Measurements from ENCODE around the gene MTX3.

DNA sequence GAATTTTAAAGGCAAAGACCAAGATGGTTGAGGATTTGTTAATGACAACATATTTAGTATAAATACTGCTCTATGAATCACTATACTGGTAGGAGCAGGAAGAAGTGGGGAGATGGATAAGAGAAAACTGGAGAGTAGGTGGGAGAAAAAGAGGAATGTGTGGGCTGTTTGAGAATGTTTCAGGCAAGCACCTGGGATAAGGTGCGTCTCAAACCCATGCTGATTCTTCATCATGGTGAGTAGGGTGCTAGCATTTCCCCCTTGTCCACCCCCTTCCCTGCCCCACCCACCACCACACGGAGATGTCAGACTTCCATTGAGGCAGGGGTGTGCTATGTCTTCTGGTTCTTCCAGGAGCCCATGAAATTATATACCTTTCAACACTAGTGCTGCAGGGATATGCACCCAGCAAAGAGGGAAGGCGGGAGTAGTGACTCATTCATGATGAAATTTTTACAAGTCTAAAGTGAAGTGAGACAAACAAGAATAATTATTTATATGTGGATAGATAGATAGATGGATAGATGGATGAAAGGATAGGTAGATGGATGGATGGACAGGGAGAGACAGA lies 54.3 kb downstream of the MTX3 start:
- no peak for TF ChIP-seq CTCF (IDR thresholded peaks at IDR 0.05 in 2 of 3, conservative IDR thresholded peaks at IDR 0.05 in 1 of 3; ENCODE audit: borderline replicate concordance in 1 of 3, insufficient read depth in 1 of 3, low read depth in 2 of 3, low read length in 2 of 3)
- TF ChIP-seq EZH2 (IDR thresholded peaks at IDR 0.05) = no peak
- TF ChIP-seq ZNF274 (IDR thresholded peaks at IDR 0.05; ENCODE audit: low read depth, low read length) = no peak
- no peak for TF ChIP-seq ZFX (IDR thresholded peaks at IDR 0.05)
- no peak for TF ChIP-seq RAD21 (IDR thresholded peaks at IDR 0.05; ENCODE audit: low read depth)
- no peak for TF ChIP-seq POLR2AphosphoS5 (IDR thresholded peaks at IDR 0.05; ENCODE audit: low read depth, low read length)
- TF ChIP-seq JUND (IDR thresholded peaks at IDR 0.05) = no peak
- no peak for TF ChIP-seq MAX (IDR thresholded peaks at IDR 0.05)
- TF ChIP-seq POLR2A (IDR thresholded peaks at IDR 0.05; ENCODE audit: borderline replicate concordance, extremely low read depth, insufficient read depth, insufficient read length) = no peak
- TF ChIP-seq EZH2phosphoT487 (IDR thresholded peaks at IDR 0.05; ENCODE audit: borderline replicate concordance) = no peak
- TF ChIP-seq EGR1 (IDR thresholded peaks at IDR 0.05; ENCODE audit: low read depth) = no peak
- TF ChIP-seq FOSL1 (IDR thresholded peaks at IDR 0.05; ENCODE audit: low read depth) = no peak
- TF ChIP-seq, protein P1, sequence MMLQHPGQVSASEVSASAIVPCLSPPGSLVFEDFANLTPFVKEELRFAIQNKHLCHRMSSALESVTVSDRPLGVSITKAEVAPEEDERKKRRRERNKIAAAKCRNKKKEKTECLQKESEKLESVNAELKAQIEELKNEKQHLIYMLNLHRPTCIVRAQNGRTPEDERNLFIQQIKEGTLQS (IDR thresholded peaks at IDR 0.05) = no peak

All from HCT116 (cell line).